GM19240 (cell line): ENCODE data around the gene TESPA1.

ENCODE experiments used
- DNase-seq: peaks from one replicate; pipeline ENCODE4 v3.0.0; 2011; ENCODE audit warnings: low spot score; ENCODE audit not compliant: insufficient read length

Gene TESPA1

GRCh38 chr12:54983536-54984101 lies 943 bp downstream of the TESPA1 start:
- DNase-seq: no peak

GRCh38 chr12:54981796-54982195 lies 2.8 kb downstream of the TESPA1 start:
- no peak for DNase-seq

- no peak for DNase-seq
These were observed 4.2 kb downstream of the TESPA1 start for GRCh38 chr12:54980341-54980740.

GRCh38 chr12:54977857-54978256 lies 6.7 kb downstream of the TESPA1 start:
- no peak for DNase-seq

GRCh38 chr12:54977155-54977554 lies 7.4 kb downstream of the TESPA1 start:
- no peak for DNase-seq

- DNase-seq: no peak
These were observed 8.7 kb downstream of the TESPA1 start for GRCh38 chr12:54975875-54976274.

- DNase-seq: no peak
These were observed 9.3 kb downstream of the TESPA1 start for GRCh38 chr12:54975272-54975671.

- no peak for DNase-seq
These were observed 10.3 kb downstream of the TESPA1 start for GRCh38 chr12:54974279-54974678.

GRCh38 chr12:54973556-54973955 lies 11.0 kb downstream of the TESPA1 start:
- no peak for DNase-seq

GRCh38 chr12:54970741-54971140 lies 13.8 kb downstream of the TESPA1 start:
- no peak for DNase-seq

- DNase-seq: no peak
These were observed 16.3 kb downstream of the TESPA1 start for GRCh38 chr12:54968181-54968730.

- DNase-seq: no peak
These were observed 17.1 kb downstream of the TESPA1 start for GRCh38 chr12:54967461-54967860.

GRCh38 chr12:54961190-54961589 lies 23.4 kb downstream of the TESPA1 start:
- no peak for DNase-seq

GRCh38 chr12:54959291-54960018 lies 25.1 kb downstream of the TESPA1 start:
- no peak for DNase-seq

GRCh38 chr12:54958048-54958658 lies 26.4 kb downstream of the TESPA1 start:
- no peak for DNase-seq

- no peak for DNase-seq
These were observed 27.5 kb downstream of the TESPA1 start for GRCh38 chr12:54956818-54957641.

GRCh38 chr12:54956322-54956721 lies 28.2 kb downstream of the TESPA1 start:
- DNase-seq: no peak

GRCh38 chr12:54954801-54955200 lies 29.8 kb downstream of the TESPA1 start:
- no peak for DNase-seq

- no peak for DNase-seq
These were observed 30.3 kb downstream of the TESPA1 start for GRCh38 chr12:54954228-54954627.

- DNase-seq: no peak
These were observed 34.4 kb downstream of the TESPA1 start for GRCh38 chr12:54950071-54950727.

- DNase-seq: no peak
These were observed 35.4 kb downstream of the TESPA1 start for GRCh38 chr12:54949073-54949711.
